Neuronal stem cell (in vitro differentiated cells): ENCODE data around the gene UBE2J2.

ENCODE experiments used
- DNase-seq: peaks from one replicate; pipeline ENCODE4 v3.0.0-alpha.2; 2013; ENCODE audit warnings: low spot score
- H2AFZ ChIP-seq: one replicate; pipeline ENCODE4 v1.6.1; 2013; ENCODE audit warnings: mild to moderate bottlenecking, low read length, inconsistent platforms
- H2AK5ac ChIP-seq: 2 replicates; pipeline ENCODE4 v1.6.1; 2013; ENCODE audit warnings: low read depth, mild to moderate bottlenecking, inconsistent platforms, low read length, moderate library complexity, mixed read lengths
- H2BK120ac ChIP-seq: 2 replicates; pipeline ENCODE4 v1.6.1; 2013; ENCODE audit warnings: low read depth, mild to moderate bottlenecking, inconsistent platforms, low read length, moderate library complexity, mixed read lengths
- H2BK12ac ChIP-seq: one replicate; pipeline ENCODE4 v1.6.1; 2013; ENCODE audit warnings: low read length, inconsistent platforms
- H2BK15ac ChIP-seq: 2 replicates; pipeline ENCODE4 v1.6.1; 2013; ENCODE audit warnings: mild to moderate bottlenecking, low read length, inconsistent platforms, mixed read lengths
- H2BK5ac ChIP-seq: one replicate; pipeline ENCODE4 v1.6.1; 2013; ENCODE audit warnings: inconsistent platforms, mild to moderate bottlenecking, low read length, moderate library complexity
- H3K14ac ChIP-seq: one replicate; pipeline ENCODE4 v1.6.1; 2013; ENCODE audit warnings: low read length, inconsistent platforms
- H3K18ac ChIP-seq: 2 replicates; pipeline ENCODE4 v1.6.1; 2013; ENCODE audit warnings: low read length, inconsistent platforms
- H3K23ac ChIP-seq: 2 replicates; pipeline ENCODE4 v1.6.1; 2013; ENCODE audit warnings: low read depth, mild to moderate bottlenecking, mixed read lengths, low read length, inconsistent platforms; ENCODE audit not compliant: poor library complexity
- H3K27ac ChIP-seq: replicated peaks from 3 replicates; pipeline ENCODE4 v1.5.1; 2013; ENCODE audit warnings: low read length, inconsistent platforms
- H3K27me3 ChIP-seq, 3 experiments: 2 replicates each; pipeline ENCODE4 v1.6.1; 2013; ENCODE audit warnings: low read length in 3 of 3, mild to moderate bottlenecking in 2 of 3, inconsistent platforms in 1 of 3, low read depth in 1 of 3, mixed read lengths in 1 of 3, moderate library complexity in 1 of 3; ENCODE audit not compliant: control insufficient read depth in 3 of 3, insufficient read depth in 3 of 3
- H3K36me3 ChIP-seq, 2 donors: replicated peaks in 1 of 2; 2 replicates each; pipeline ENCODE4 v1.6.1; 2013; ENCODE audit warnings: low read length in 2 of 2; ENCODE audit not compliant: control insufficient read depth in 2 of 2, insufficient read depth in 2 of 2
- H3K4ac ChIP-seq: 2 replicates; pipeline ENCODE4 v1.6.1; 2013; ENCODE audit warnings: inconsistent platforms, mild to moderate bottlenecking, low read length, moderate library complexity
- H3K4me1 ChIP-seq, 2 donors: 1 replicate in 1 of 2; 2 replicates in 1 of 2; pipeline ENCODE4 v1.6.1; 2013; ENCODE audit warnings: low read length in 2 of 2, low read depth in 1 of 2; ENCODE audit not compliant: control insufficient read depth in 2 of 2, insufficient read depth in 1 of 2
- H3K4me2 ChIP-seq: one replicate; pipeline ENCODE4 v1.6.1; 2013; ENCODE audit warnings: mild to moderate bottlenecking, low read length, inconsistent platforms; ENCODE audit not compliant: insufficient read depth, poor library complexity, severe bottlenecking
- H3K4me3 ChIP-seq, 2 donors: 2 replicates each; pipeline ENCODE4 v1.5.1; 2013; ENCODE audit warnings: low read length in 2 of 2, mild to moderate bottlenecking in 2 of 2, inconsistent platforms in 1 of 2, moderate library complexity in 1 of 2
- H3K79me1 ChIP-seq: one replicate; pipeline ENCODE4 v1.6.1; 2013; ENCODE audit warnings: low read depth, mild to moderate bottlenecking, inconsistent platforms, low read length, moderate library complexity
- H3K9ac ChIP-seq: one replicate; pipeline ENCODE4 v1.6.1; 2013; ENCODE audit warnings: mild to moderate bottlenecking, low read depth, low read length, inconsistent platforms; ENCODE audit not compliant: poor library complexity
- H3K9me3 ChIP-seq, 2 donors: replicated peaks in 1 of 2; 2 replicates each; pipeline versions ENCODE3 to v1.6.1; 2013; ENCODE audit warnings: low read length in 2 of 2, mild to moderate bottlenecking in 2 of 2, inconsistent platforms in 1 of 2, low read depth in 1 of 2, mixed read lengths in 1 of 2, moderate library complexity in 1 of 2; ENCODE audit not compliant: control insufficient read depth in 2 of 2, insufficient read depth in 1 of 2
- H4K8ac ChIP-seq: one replicate; pipeline ENCODE4 v1.6.1; 2013; ENCODE audit warnings: low read depth, mild to moderate bottlenecking, inconsistent platforms, low read length, moderate library complexity
- H4K91ac ChIP-seq: one replicate; pipeline ENCODE4 v1.6.1; 2013; ENCODE audit warnings: low read length, low read depth, mild to moderate bottlenecking, inconsistent platforms; ENCODE audit not compliant: poor library complexity
- WGBS, 2 donors: extraction: QIAGEN DNeasy Blood & Tissue Kit; methylation state at CpG; one replicate each; pipeline ENCODE4 v1.1.7; 2013; ENCODE audit warnings: missing lambda C conversion rate in 2 of 2, mixed read lengths in 1 of 2; ENCODE audit not compliant: insufficient read length in 2 of 2, insufficient replicate concordance in 1 of 2; ENCODE audit errors: extremely low coverage in 2 of 2; 5-methylcytosine and 5-hydroxymethylcytosine counted together

Gene UBE2J2

DNA sequence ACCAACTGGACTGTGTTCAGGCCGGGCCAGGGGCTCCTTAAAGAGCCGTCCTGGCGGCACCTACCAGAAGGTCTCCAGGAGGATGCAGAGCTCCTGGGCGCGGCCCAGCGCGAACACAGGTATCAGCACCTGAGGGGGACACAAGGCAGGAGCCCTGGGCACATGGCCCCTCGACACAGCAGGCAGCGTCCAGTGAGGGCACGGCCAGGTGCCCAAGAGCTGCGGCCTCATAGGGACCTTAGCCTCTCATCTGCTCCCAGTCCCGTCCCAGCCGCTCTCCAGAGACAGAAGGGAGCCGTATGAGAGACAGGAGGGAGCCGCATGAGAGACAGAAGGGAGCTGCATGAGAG is 40.6 kb upstream of the UBE2J2 start:
- Histone ChIP-seq H2BK12ac (no peak overlapping the region), H3K9me3 (no peaks in the 10 kb centered on the region), H2BK5ac (no peak overlapping the region), H4K91ac (no peak overlapping the region), H3K4me2 (no peak overlapping the region), H3K79me1 (peaks cover 20% of the 10 kb centered on the region), H3K36me3 (peaks cover 52 to 94% of the 10 kb centered on the region in 2 donors), H4K8ac (no peak overlapping the region), H3K4me1 (peaks cover 5 to 13% of the 10 kb centered on the region in 2 donors), H3K14ac (no peak overlapping the region), H3K27ac (no peak overlapping the region), H3K23ac (no peak overlapping the region), H2AFZ (no peak overlapping the region), H3K27me3 (no peaks in the 10 kb centered on the region), H3K4me3 (peak overlapping the region in 1 of 2 donors; percentile 21), H3K9ac (no peak overlapping the region), H3K18ac (no peak overlapping the region), H2BK120ac (no peak overlapping the region), H3K4ac (no peak overlapping the region), H2BK15ac (no peak overlapping the region), H2AK5ac (no peak overlapping the region)
- DNase-seq, result no peak
- WGBS, 2 donors, result no CpG with 5 or more reads among the region's 15 CpGs

DNA sequence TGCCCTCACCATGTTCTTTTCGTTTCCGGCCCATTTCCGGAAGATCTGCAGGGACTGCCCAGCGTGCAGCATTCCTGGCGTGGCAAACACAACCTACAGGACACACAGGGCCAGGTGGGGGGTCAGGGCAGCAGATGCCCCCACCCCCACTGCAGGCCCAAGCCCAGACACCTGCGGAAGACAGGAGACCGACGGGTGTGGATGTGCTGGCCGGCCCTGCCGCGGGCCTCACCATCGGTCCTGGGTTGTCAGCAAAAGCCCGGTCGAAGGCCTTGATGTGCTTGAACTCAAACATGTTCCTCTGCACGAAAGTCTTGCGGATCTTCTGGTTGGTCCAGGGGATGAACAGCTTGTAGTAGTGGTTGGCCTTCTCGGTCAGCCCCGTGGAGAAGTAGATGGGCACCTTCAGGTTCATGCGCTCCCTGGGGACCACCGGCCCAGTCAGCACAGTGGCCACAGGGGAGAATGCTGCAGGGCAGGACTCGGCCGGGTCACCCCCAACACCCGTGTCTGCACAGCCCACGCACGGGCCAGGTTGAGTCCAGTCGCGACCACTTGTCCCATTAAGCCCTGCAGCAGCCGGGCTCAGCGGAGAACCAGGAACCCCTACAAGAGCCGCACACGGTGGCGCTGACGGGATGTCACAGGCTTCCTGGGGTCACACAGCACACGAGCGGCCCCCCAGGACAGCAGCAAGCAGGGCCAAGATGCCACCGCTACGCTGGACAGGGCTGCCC is 40.0 kb upstream of the UBE2J2 start:
- DNase-seq, result no peak

DNA sequence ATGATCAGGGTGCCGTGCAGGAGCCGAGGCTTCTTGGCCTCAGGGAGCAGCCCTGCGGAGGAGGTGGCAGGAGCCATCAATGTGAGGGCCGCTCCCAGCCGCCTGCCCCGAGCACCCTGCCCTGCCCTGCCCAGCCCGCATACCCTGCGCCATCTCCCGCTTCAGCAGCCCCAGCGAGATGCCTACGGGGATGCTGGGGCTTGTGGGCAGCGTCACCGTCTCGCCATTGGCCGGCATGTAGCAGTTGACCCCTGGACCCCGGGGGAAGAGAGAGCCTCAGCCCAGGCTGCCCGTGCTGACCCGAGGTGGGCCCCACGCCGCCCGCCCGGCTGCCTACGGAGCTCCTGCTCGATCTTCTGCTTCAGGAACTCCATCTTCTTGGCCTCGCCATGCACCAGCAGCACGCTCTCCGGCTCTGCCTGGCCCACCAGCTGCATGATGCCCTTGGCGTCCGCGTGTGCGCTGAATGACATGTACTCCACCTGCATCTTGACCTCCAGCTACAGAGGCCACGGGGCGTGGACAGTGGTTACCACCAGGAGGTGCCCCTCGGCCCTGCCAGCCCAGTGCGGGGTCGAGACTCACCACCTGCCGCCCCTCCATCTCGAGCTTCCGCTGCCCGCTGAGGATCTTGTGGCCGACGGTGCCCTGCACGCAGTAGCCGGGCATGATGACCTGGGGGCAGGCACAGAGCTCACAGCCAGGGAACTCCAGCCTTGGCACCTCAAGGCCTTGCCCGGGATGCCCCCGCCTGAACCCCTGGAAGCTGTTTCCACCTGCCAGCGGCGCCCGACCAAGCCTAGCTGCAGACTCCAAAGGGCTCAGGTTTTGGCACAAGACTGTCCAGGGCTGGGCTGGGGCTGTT is 39.0 kb upstream of the UBE2J2 start:
- Histone ChIP-seq H4K8ac (no peak overlapping the region), H3K4ac (no peak overlapping the region), H3K27ac (no peak overlapping the region), H2BK120ac (no peak overlapping the region), H2AFZ (no peak overlapping the region), H3K4me1 (peaks cover 8 to 15% of the 10 kb centered on the region in 2 donors), H4K91ac (no peak overlapping the region), H2BK5ac (no peak overlapping the region), H3K4me3 (peak overlapping the region in 1 of 2 donors; percentile 45), H3K23ac (peak overlapping the region; percentile 85), H3K79me1 (peaks cover 22% of the 10 kb centered on the region), H2BK12ac (peak overlapping the region; percentile 30), H2BK15ac (no peak overlapping the region), H3K4me2 (no peak overlapping the region), H3K9ac (no peak overlapping the region), H3K27me3 (peaks cover 0 to 2% (median 0%) of the 10 kb centered on the region in 3 experiments), H3K9me3 (no peaks in the 10 kb centered on the region), H3K18ac (no peak overlapping the region), H2AK5ac (no peak overlapping the region), H3K14ac (no peak overlapping the region), H3K36me3 (peaks cover 48 to 79% of the 10 kb centered on the region in 2 donors)
- DNase-seq, result no peak
- no CpG with 5 or more reads among the region's 49 CpGs for WGBS, 2 donors

More for the DNA sequence above, 40.0 kb upstream of the UBE2J2 start:
- Histone ChIP-seq H2BK5ac (no peak overlapping the region), H3K27ac (no peak overlapping the region), H3K4ac (no peak overlapping the region), H2BK120ac (no peak overlapping the region), H3K27me3 (peaks cover 0 to 2% (median 0%) of the 10 kb centered on the region in 3 experiments), H2AK5ac (no peak overlapping the region), H3K79me1 (peaks cover 20% of the 10 kb centered on the region), H2BK15ac (no peak overlapping the region), H3K23ac (peak overlapping the region; percentile 85), H3K18ac (peak overlapping the region; percentile 5), H3K4me1 (peaks cover 8 to 15% of the 10 kb centered on the region in 2 donors), H3K36me3 (peaks cover 48 to 89% of the 10 kb centered on the region in 2 donors), H3K9ac (no peak overlapping the region), H4K91ac (no peak overlapping the region), H3K9me3 (no peaks in the 10 kb centered on the region), H3K4me2 (no peak overlapping the region), H2AFZ (no peak overlapping the region), H4K8ac (no peak overlapping the region), H2BK12ac (no peak overlapping the region), H3K14ac (no peak overlapping the region), H3K4me3 (peak overlapping the region in 1 of 2 donors; percentile 45)
- WGBS, 2 donors, result no CpG with 5 or more reads among the region's 37 CpGs
